Gastrocnemius medialis (tissue), 4 donors: ENCODE data around the gene BAHCC1. TPM values are rescaled to one million over a fixed set of nuclear protein-coding genes. Genes with fewer than 3 reads are reported as not detected.

Experiments used
- ATAC-seq, 2 donors: fragments of 150-250 bp; one replicate each; pipeline ENCODE4 v1.9.1; 2016
- DNase-seq, 2 donors: peaks; one replicate each; pipeline ENCODE4 v3.0.0-alpha.2; 2019
- H3K27ac ChIP-seq, 4 donors: fragments of 200-600 bp; sonication (generic); 1 replicate in 1 of 4; 2 replicates in 3 of 4; pipeline ENCODE4 v1.5.1; 2016 to 2018; ENCODE audit warnings: mild to moderate bottlenecking in 2 of 4, moderate library complexity in 1 of 4
- H3K27me3 ChIP-seq, 3 donors: fragments of 200-600 bp; sonication (generic) in 2 of 3; 1 replicate in 1 of 3; 2 replicates in 2 of 3; pipeline versions ENCODE4 v1.5.1 to v1.6.0; 2016 to 2019; ENCODE audit warnings: mild to moderate bottlenecking in 1 of 3, moderate library complexity in 1 of 3
- H3K36me3 ChIP-seq, 2 donors: fragments of 200-600 bp; sonication (generic) in 1 of 2; one replicate each; pipeline ENCODE4 v1.5.1; 2017 to 2018
- H3K4me1 ChIP-seq, 2 donors: fragments of 200-600 bp; sonication (generic) in 1 of 2; one replicate each; pipeline ENCODE4 v1.5.1; 2016 to 2017; ENCODE audit warnings: mild to moderate bottlenecking in 2 of 2
- H3K4me3 ChIP-seq, 4 donors: fragments of 200-600 bp; sonication (generic) in 3 of 4; 1 replicate in 1 of 4; 2 replicates in 3 of 4; pipeline ENCODE4 v1.5.1; 2016 to 2019; ENCODE audit warnings: mild to moderate bottlenecking in 2 of 4
- H3K9me3 ChIP-seq, 3 donors: fragments of 200-600 bp; sonication (generic) in 2 of 3; 1 replicate in 1 of 3; 2 replicates in 2 of 3; pipeline ENCODE4 v1.5.1; 2016 to 2019
- CTCF ChIP-seq, 5 experiments: fragments of 450-650 bp in 3 of 5; fragments of 200-600 bp in 2 of 5; sonication (generic) in 2 of 5; IDR thresholded peaks in 4 of 5; conservative IDR thresholded peaks in 1 of 5; 1 replicate in 4 of 5; 2 replicates in 1 of 5; pipeline ENCODE4 v1.5.1; 2016 to 2019; ENCODE audit warnings: antibody characterized with exemption in 5 of 5, mild to moderate bottlenecking in 3 of 5, moderate library complexity in 3 of 5
- POLR2A ChIP-seq, 2 donors: fragments of 450-650 bp; IDR thresholded peaks; one replicate each; pipeline ENCODE4 v1.6.1; 2017; ENCODE audit warnings: antibody characterized with exemption in 2 of 2, mild to moderate bottlenecking in 2 of 2, moderate library complexity in 2 of 2
- in situ Hi-C, 4 donors: fragments of 200-750 bp; cut with MboI; loops; one replicate each; pipeline versions ENCODE4 v1.15.0 to v1.8.0; 2017; ENCODE audit warnings: low sequenced_read_pairs in 4 of 4
- intact Hi-C: fragments of 100-400 bp; cut with DNase I; formaldehyde crosslinking; loops from one replicate; pipeline ENCODE4 v1.15.1; 2023; ENCODE audit warnings: low total_unique reads
- total RNA-seq, 4 donors: library from RNA; depleted of rRNA; stranded (reverse); fragments of >200 nt; gene quantifications; one replicate each; pipeline versions ENCODE4 v1.1.0 to v1.2.3, GENCODE V29; 2016

Gene BAHCC1
- total RNA-seq, 4 donors from 2014 or later = 2.5 to 8.4 (median 5.8) TPM

- in situ Hi-C loops = no loop called here
- Histone ChIP-seq H3K4me3 (no peak overlapping the region), H3K36me3 (no peaks in the 10 kb centered on the region), H3K27ac (peak overlapping the region; percentile 93 to 99 (median 98)), H3K9me3 (no peaks in the 10 kb centered on the region), H3K27me3 (no peaks in the 10 kb centered on the region), H3K4me1 (peaks cover 46 to 54% of the 10 kb centered on the region in 2 donors)
- DNase-seq (no peak), ATAC-seq (no peak)
- intact Hi-C loops = loop anchor here (2.0 kb wide), 1 partner anchor 81 kb away; no protein-coding TSS in a partner anchor
- TF ChIP-seq CTCF (IDR thresholded peaks at IDR 0.05 in 4 of 5, conservative IDR thresholded peaks at IDR 0.05 in 1 of 5) = no peak
- TF ChIP-seq POLR2A (IDR thresholded peaks at IDR 0.05) = no peak
These were observed 5.7 kb upstream of the BAHCC1 start for GRCh38 chr17:81389585-81389984.

- H3K27ac ChIP-seq = peak overlapping the region; percentile 98 to 99 (median 98)
- H3K36me3 ChIP-seq = no peaks in the 10 kb centered on the region
- H3K4me1 ChIP-seq = peaks cover 50 to 58% of the 10 kb centered on the region in 2 donors
- H3K4me3 ChIP-seq = no peak overlapping the region
- no peaks in the 10 kb centered on the region for H3K27me3 ChIP-seq
- DNase-seq = no peak
- TF ChIP-seq CTCF (IDR thresholded peaks at IDR 0.05 in 4 of 5, conservative IDR thresholded peaks at IDR 0.05 in 1 of 5) = no peak
- no peak for TF ChIP-seq POLR2A (IDR thresholded peaks at IDR 0.05)
- ATAC-seq = no peak
- intact Hi-C loops (no loop called here), in situ Hi-C loops (loop anchor here in 1 of 4 donors (10.0 kb wide), 1 partner anchor 95 kb away; the partner anchor contains the start of gene SLC38A10)
- H3K9me3 ChIP-seq = no peaks in the 10 kb centered on the region
These were observed 5.0 kb upstream of the BAHCC1 start for GRCh38 chr17:81390029-81390872.

GRCh38 chr17:81390873-81391255 lies 4.4 kb upstream of the BAHCC1 start:
- TF ChIP-seq CTCF (IDR thresholded peaks at IDR 0.05 in 4 of 5, conservative IDR thresholded peaks at IDR 0.05 in 1 of 5) (no peak), POLR2A (IDR thresholded peaks at IDR 0.05) (no peak)
- H3K36me3 ChIP-seq = no peaks in the 10 kb centered on the region
- H3K4me3 ChIP-seq = no peak overlapping the region
- no peaks in the 10 kb centered on the region for H3K9me3 ChIP-seq
- no peak for ATAC-seq
- H3K4me1 ChIP-seq = peaks cover 50 to 52% of the 10 kb centered on the region in 2 donors
- intact Hi-C loops (no loop called here), in situ Hi-C loops (loop anchor here in 1 of 4 donors (10.0 kb wide), 1 partner anchor 96 kb away; the partner anchor contains the start of gene SLC38A10)
- DNase-seq = no peak
- H3K27ac ChIP-seq = peak overlapping the region; percentile 98 to 99 (median 98)
- H3K27me3 ChIP-seq = no peaks in the 10 kb centered on the region

- ATAC-seq = no peak
- Histone ChIP-seq H3K27ac (peak overlapping the region; percentile 98 to 99 (median 98)), H3K4me3 (peak overlapping the region; percentile 72 to 93 (median 80)), H3K9me3 (no peaks in the 10 kb centered on the region), H3K4me1 (peaks cover 45 to 47% of the 10 kb centered on the region in 2 donors), H3K36me3 (no peaks in the 10 kb centered on the region), H3K27me3 (no peaks in the 10 kb centered on the region)
- in situ Hi-C loops (loop anchor here in 1 of 4 donors (10.0 kb wide), 1 partner anchor 97 kb away; the partner anchor contains the start of gene SLC38A10), intact Hi-C loops (no loop called here)
- DNase-seq = peak in 1 of 2 donors; percentile 34
- TF ChIP-seq CTCF (IDR thresholded peaks at IDR 0.05 in 4 of 5, conservative IDR thresholded peaks at IDR 0.05 in 1 of 5) = no peak
- TF ChIP-seq POLR2A (IDR thresholded peaks at IDR 0.05) = no peak
These were observed 3.8 kb upstream of the BAHCC1 start for GRCh38 chr17:81391293-81391935.
